CD4-positive, CD25-positive, alpha-beta regulatory T cell (primary cell): ENCODE data around the gene TPRX2. TPM values are rescaled to one million over a fixed set of nuclear protein-coding genes. Genes with fewer than 3 reads are reported as not detected.
"Not testable (repeated sequence)": the region's sequence is repeated elsewhere in the genome, so short reads cannot be mapped to it uniquely, and the experiment has no call there.

Source experiments
- ATAC-seq, 2 donors: fragments of 150-1000 bp; cut with Tn5 transposase; one replicate each; pipeline ENCODE4 v1.10.0; 2021; ENCODE audit warnings: low read depth in 2 of 2, moderate number of reproducible peaks in 2 of 2, moderate library complexity in 1 of 2
- DNase-seq, 3 donors: peaks; one replicate each; pipeline versions ENCODE4 v3.0.0 to v3.0.0-alpha.2; 2012 to 2022; ENCODE audit warnings: mixed read lengths in 1 of 3
- H3K27ac ChIP-seq: one replicate; pipeline ENCODE4 v1.7.0; 2013; ENCODE audit warnings: mild to moderate bottlenecking, low read length; ENCODE audit not compliant: insufficient read depth, poor library complexity, severe bottlenecking
- H3K27me3 ChIP-seq: one replicate; pipeline ENCODE4 v1.7.0; 2013; ENCODE audit warnings: low read length; ENCODE audit not compliant: control insufficient read depth, insufficient read depth
- H3K36me3 ChIP-seq: one replicate; pipeline ENCODE4 v1.7.0; 2013; ENCODE audit warnings: mild to moderate bottlenecking, low read length, moderate library complexity; ENCODE audit not compliant: control insufficient read depth, insufficient read depth
- H3K4me1 ChIP-seq: 2 replicates; pipeline ENCODE4 v1.7.0; 2013; ENCODE audit warnings: mild to moderate bottlenecking, low read length; ENCODE audit not compliant: insufficient read depth, control insufficient read depth, poor library complexity, severe bottlenecking
- H3K4me3 ChIP-seq: one replicate; pipeline ENCODE4 v1.7.0; 2013; ENCODE audit warnings: low read depth, mild to moderate bottlenecking, low read length, moderate library complexity
- H3K9me3 ChIP-seq, 2 experiments: 1 replicate in 1 of 2; 2 replicates in 1 of 2; pipeline ENCODE4 v1.7.0; 2013; ENCODE audit warnings: low read length in 2 of 2, mild to moderate bottlenecking in 1 of 2, moderate library complexity in 1 of 2; ENCODE audit not compliant: control insufficient read depth in 2 of 2
- H3K27ac Mint-ChIP-seq, 3 donors: one replicate each; pipeline ENCODE4 v1.8.0; 2020 to 2022; ENCODE audit warnings: mild to moderate bottlenecking in 3 of 3, mixed read lengths in 3 of 3, moderate library complexity in 2 of 3
- H3K27me3 Mint-ChIP-seq: one replicate; pipeline ENCODE4 v1.8.0; 2022; ENCODE audit warnings: mild to moderate bottlenecking, mixed read lengths
- H3K36me3 Mint-ChIP-seq: one replicate; pipeline ENCODE4 v1.8.0; 2020; ENCODE audit warnings: mixed read lengths
- H3K4me1 Mint-ChIP-seq, 4 donors: one replicate each; pipeline ENCODE4 v1.8.0; 2020 to 2022; ENCODE audit warnings: mixed read lengths in 4 of 4, mild to moderate bottlenecking in 1 of 4
- H3K4me3 Mint-ChIP-seq, 4 donors: one replicate each; pipeline ENCODE4 v1.8.0; 2020 to 2022; ENCODE audit warnings: mild to moderate bottlenecking in 4 of 4, mixed read lengths in 4 of 4, moderate library complexity in 3 of 4
- H3K9me3 Mint-ChIP-seq, 7 donors: one replicate each; pipeline ENCODE4 v1.8.0; 2020 to 2022; ENCODE audit warnings: mixed read lengths in 7 of 7, mild to moderate bottlenecking in 3 of 7, moderate library complexity in 2 of 7
- polyA plus RNA-seq, 4 donors: library from polyadenylated mRNA; unstranded; fragments of 300-500 nt; fragmentation: Illumina TruSeq; gene quantifications; one replicate each; pipeline ENCODE4 v1.2.3, GENCODE V29; 2021
- total RNA-seq: library from RNA; stranded (reverse); gene quantifications from one replicate; pipeline ENCODE4 v1.2.3, GENCODE V29; 2022

Gene TPRX2
- total and polyA plus RNA-seq, 5 donors from 2014 or later: not detected

GRCh38 chr19:47897861-47898260 lies 38.8 kb downstream of the TPRX2 start:
- H3K4me1 Mint-ChIP-seq: no peaks in the 10 kb centered on the region
- no peak for DNase-seq
- H3K27me3 Mint-ChIP-seq: peaks cover 8% of the 10 kb centered on the region
- H3K27me3 ChIP-seq: no peaks in the 10 kb centered on the region
- ATAC-seq: no peak
- H3K4me3 Mint-ChIP-seq: no peak overlapping the region
- no peak overlapping the region for H3K27ac ChIP-seq
- no peaks in the 10 kb centered on the region for H3K9me3 ChIP-seq
- H3K36me3 Mint-ChIP-seq: no peaks in the 10 kb centered on the region
- no peak overlapping the region for H3K27ac Mint-ChIP-seq
- no peaks in the 10 kb centered on the region for H3K36me3 ChIP-seq
- no peak overlapping the region for H3K4me3 ChIP-seq
- peaks cover 0 to 1% (median 0%) of the 10 kb centered on the region in 7 donors for H3K9me3 Mint-ChIP-seq
- no peaks in the 10 kb centered on the region for H3K4me1 ChIP-seq

- Mint-ChIP-seq H3K27ac (peak overlapping the region in 1 of 3 donors; percentile 32), H3K9me3 (peaks cover 0 to 1% (median 0%) of the 10 kb centered on the region in 7 donors), H3K36me3 (no peaks in the 10 kb centered on the region), H3K4me1 (no peaks in the 10 kb centered on the region), H3K27me3 (peaks cover 11% of the 10 kb centered on the region), H3K4me3 (no peak overlapping the region)
- Histone ChIP-seq H3K9me3 (no peaks in the 10 kb centered on the region), H3K36me3 (no peaks in the 10 kb centered on the region), H3K4me1 (no peaks in the 10 kb centered on the region), H3K4me3 (no peak overlapping the region), H3K27ac (no peak overlapping the region), H3K27me3 (no peaks in the 10 kb centered on the region)
- ATAC-seq: no peak
- no peak for DNase-seq
These were observed 40.3 kb downstream of the TPRX2 start for GRCh38 chr19:47899335-47899734.

- Histone ChIP-seq H3K9me3 (no peaks in the 10 kb centered on the region), H3K36me3 (no peaks in the 10 kb centered on the region), H3K27me3 (no peaks in the 10 kb centered on the region), H3K27ac (no peak overlapping the region), H3K4me3 (no peak overlapping the region), H3K4me1 (no peaks in the 10 kb centered on the region)
- no peak overlapping the region for H3K27ac Mint-ChIP-seq
- H3K4me1 Mint-ChIP-seq: no peaks in the 10 kb centered on the region
- peaks cover 11% of the 10 kb centered on the region for H3K27me3 Mint-ChIP-seq
- no peak for ATAC-seq
- no peaks in the 10 kb centered on the region for H3K36me3 Mint-ChIP-seq
- DNase-seq: no peak
- no peak overlapping the region for H3K4me3 Mint-ChIP-seq
- peaks cover 0 to 1% (median 0%) of the 10 kb centered on the region in 7 donors for H3K9me3 Mint-ChIP-seq
These were observed 42.3 kb downstream of the TPRX2 start for GRCh38 chr19:47901370-47901769.

- ATAC-seq, H3K36me3 ChIP-seq, H3K27ac ChIP-seq, H3K27me3 ChIP-seq, H3K27ac Mint-ChIP-seq, H3K9me3 ChIP-seq, H3K4me3 ChIP-seq, H3K36me3 Mint-ChIP-seq, H3K4me1 Mint-ChIP-seq, H3K4me3 Mint-ChIP-seq, H3K27me3 Mint-ChIP-seq, H3K9me3 Mint-ChIP-seq, H3K4me1 ChIP-seq: not testable (repeated sequence)
- peak in 2 of 3 donors; percentile 47 to 85 for DNase-seq
These were observed 50.3 kb downstream of the TPRX2 start for GRCh38 chr19:47909350-47909749.

- not testable (repeated sequence) for DNase-seq, H3K4me3 ChIP-seq, H3K27ac Mint-ChIP-seq, H3K4me3 Mint-ChIP-seq, H3K36me3 Mint-ChIP-seq, H3K27me3 Mint-ChIP-seq, H3K36me3 ChIP-seq, H3K9me3 ChIP-seq, H3K27me3 ChIP-seq, ATAC-seq, H3K4me1 ChIP-seq, H3K4me1 Mint-ChIP-seq, H3K27ac ChIP-seq, H3K9me3 Mint-ChIP-seq
These were observed 51.2 kb downstream of the TPRX2 start for GRCh38 chr19:47910191-47910590.

Other genes starting within 250 kb of the TPRX2 start
- 0.86 TPM for gene EHD2, start 145.8 kb upstream of the TPRX2 start, total RNA-seq
- under 1 TPM in 1 of 4 donors, not detected in 3; 0.05 TPM for gene EHD2, start 145.8 kb upstream of the TPRX2 start, polyA plus RNA-seq
- 701 TPM for gene NOP53, start 113.7 kb upstream of the TPRX2 start, total RNA-seq
- gene NOP53, start 113.7 kb upstream of the TPRX2 start, polyA plus RNA-seq: 100 to 1,000 TPM; 168 to 353 (median 217) TPM
- gene SELENOW, start 80.5 kb upstream of the TPRX2 start, total RNA-seq: 119 TPM
- gene SELENOW, start 80.5 kb upstream of the TPRX2 start, polyA plus RNA-seq: 100 to 1,000 TPM; 345 to 422 (median 391) TPM
- gene TPRX1, start 54.7 kb upstream of the TPRX2 start, total RNA-seq: not detected
- gene TPRX1, start 54.7 kb upstream of the TPRX2 start, polyA plus RNA-seq: not detected
- not detected for gene CRX, start 37.3 kb upstream of the TPRX2 start, total RNA-seq
- not detected for gene CRX, start 37.3 kb upstream of the TPRX2 start, polyA plus RNA-seq
- gene SULT2A1, start 27.1 kb downstream of the TPRX2 start, total RNA-seq: not detected
- gene SULT2A1, start 27.1 kb downstream of the TPRX2 start, polyA plus RNA-seq: not detected
- not detected for gene BSPH1, start 132.9 kb downstream of the TPRX2 start, total RNA-seq
- gene BSPH1, start 132.9 kb downstream of the TPRX2 start, polyA plus RNA-seq: not detected
- not detected for gene ELSPBP1, start 135.4 kb downstream of the TPRX2 start, total RNA-seq
- not detected for gene ELSPBP1, start 135.4 kb downstream of the TPRX2 start, polyA plus RNA-seq
- 0.32 TPM for gene CABP5, start 184.8 kb downstream of the TPRX2 start, total RNA-seq
- not detected for gene CABP5, start 184.8 kb downstream of the TPRX2 start, polyA plus RNA-seq